HL-60 (cell line): ENCODE data around the gene TMEM266.

Experiments used
- CTCF ChIP-seq: IDR thresholded peaks from one replicate; pipeline ENCODE4 v1.5.1; 2011; ENCODE audit warnings: low read length, control low read depth, inconsistent platforms; ENCODE audit not compliant: insufficient read depth
- GABPA ChIP-seq: IDR thresholded peaks from 2 replicates; pipeline ENCODE4 v1.6.1; 2012; ENCODE audit warnings: low read depth
- POLR2AphosphoS5 ChIP-seq: IDR thresholded peaks from 2 replicates; pipeline ENCODE4 v1.6.1; 2012; ENCODE audit warnings: low read depth
- REST ChIP-seq: IDR thresholded peaks from 2 replicates; pipeline ENCODE4 v1.6.1; 2012; ENCODE audit warnings: low read depth; ENCODE audit not compliant: insufficient replicate concordance

- TF ChIP-seq CTCF (no peak), GABPA (no peak), REST (no peak), POLR2AphosphoS5 (no peak)
Measured at GRCh38 chr15:76235186-76235826, 175.5 kb downstream of the TMEM266 start.
